GM18507 (cell line): Measurements from ENCODE around the gene MAT2A.
"Not testable (repeated sequence)": the region's sequence is repeated elsewhere in the genome, so short reads cannot be mapped to it uniquely, and the experiment has no call there.

Experiments
- DNase-seq: peaks from one replicate; pipeline ENCODE4 v3.0.0; 2011; ENCODE audit warnings: low read depth; ENCODE audit not compliant: insufficient read length; ENCODE audit errors: extremely low spot score
- FAIRE-seq: peaks from 2 replicates; lab custom pipeline; 2011; peaks lifted over from hg19 to GRCh38; lab: Jason Lieb, UNC

The MAT2A gene

DNA sequence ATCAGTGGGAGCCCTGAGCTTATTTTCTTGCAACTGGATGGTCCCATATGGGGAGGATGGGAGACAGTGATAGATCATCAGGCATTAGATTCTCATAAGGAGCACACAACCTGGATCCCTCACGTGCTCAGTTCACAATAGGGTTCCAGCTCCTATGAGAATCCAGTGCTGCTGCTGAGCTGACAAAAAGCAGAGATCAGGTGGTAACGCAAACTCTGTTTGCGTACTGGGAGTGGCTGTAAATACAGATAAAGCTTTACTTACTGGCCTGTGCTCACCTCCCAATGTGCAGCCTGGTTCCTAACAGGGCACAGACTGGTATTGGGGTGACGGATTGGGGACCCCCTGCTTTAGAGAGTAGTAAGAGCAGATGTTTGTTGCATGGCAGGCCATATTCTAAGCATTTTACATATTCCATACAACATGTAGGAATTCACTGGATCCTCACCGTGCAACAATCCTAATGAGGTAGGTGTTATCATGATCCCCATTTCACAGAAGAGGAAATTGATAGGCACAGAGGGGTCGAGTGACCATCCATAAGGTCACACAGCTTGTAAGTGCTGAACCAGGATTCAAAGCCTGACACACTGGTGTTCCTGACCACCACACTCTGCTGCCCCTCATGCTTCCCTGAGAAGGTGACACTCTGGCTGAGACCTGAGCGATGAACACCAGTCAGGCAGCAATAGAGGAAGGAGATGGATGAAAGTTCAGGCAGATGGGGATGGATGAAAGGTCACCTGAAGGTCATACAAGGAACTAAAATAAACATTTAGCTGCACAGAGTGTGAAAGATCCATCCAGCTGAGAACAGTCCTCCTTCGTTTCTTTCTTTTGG, 15.7 kb upstream of the MAT2A start:
- FAIRE-seq (no peak), DNase-seq (no peak)

DNA sequence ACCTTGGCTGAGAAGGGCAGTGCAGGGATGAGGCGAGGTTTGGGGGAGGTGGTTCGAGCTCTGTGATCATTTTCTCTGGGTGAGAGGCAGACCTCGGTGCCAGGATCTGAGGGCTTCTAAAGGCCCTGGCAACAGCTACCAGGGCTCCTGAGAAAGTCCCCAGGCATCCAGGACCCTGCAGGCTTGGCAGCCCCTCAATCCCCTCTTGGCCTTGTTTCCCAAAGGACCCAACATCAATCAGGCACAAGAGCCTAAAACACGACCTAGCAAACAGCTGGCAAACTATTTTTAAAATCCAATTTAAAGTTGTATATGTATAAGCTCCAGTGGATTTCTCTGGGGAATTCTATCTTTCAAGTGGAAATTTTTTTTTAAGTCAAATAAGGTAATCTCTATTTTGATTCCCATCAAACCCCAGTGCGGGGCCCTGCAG, 15.0 kb upstream of the MAT2A start:
- DNase-seq (no peak), FAIRE-seq (no peak)

DNA sequence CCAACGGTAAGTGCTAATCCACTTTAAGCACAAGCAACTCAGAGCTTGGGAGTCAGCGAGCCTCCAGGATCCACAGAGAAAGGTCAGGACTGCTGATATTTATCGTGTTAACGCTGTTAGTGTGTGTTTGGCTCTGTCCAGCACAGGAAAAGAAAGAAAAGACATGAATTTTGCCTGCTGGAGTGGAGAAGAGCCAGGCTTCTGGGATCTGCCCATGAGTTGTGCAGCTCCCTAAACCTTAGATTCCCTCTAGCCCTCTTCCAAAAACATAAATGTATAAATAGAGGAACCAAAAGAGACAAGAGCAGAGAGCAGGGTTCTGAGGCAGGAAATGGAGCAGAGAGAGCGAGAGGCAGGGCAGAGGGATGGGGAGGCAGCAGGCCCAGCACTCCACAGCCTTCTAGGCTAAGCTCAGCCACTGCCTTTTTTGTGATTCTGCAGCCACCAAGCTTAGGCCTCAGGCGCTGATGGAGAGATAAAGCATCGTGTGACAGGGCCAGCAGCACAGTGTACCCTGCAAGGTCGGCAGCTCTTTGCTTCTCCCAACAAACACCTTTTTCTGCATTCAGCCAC, 14.5 kb upstream of the MAT2A start:
- FAIRE-seq (no peak), DNase-seq (no peak)

DNA sequence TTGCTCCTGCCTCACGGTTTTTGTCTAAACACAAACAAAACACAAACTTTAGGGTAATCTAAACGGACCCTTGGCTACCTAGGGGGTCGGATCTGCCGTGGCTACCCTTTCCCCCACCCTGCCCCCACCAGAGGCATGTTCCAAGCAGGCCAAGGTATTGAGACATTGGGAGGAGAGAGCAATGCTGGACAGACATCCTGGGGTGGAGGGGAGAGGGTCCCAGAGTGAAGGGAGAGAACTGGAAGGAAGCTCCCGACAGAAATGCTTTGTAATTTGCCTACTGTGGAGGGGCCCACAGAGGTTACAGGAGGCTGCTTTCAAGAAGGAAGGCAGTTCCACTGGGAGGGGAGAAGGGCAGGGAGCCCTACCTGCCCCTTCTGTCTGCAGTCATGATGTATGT, 13.9 kb upstream of the MAT2A start:
- DNase-seq = no peak
- FAIRE-seq = no peak

DNA sequence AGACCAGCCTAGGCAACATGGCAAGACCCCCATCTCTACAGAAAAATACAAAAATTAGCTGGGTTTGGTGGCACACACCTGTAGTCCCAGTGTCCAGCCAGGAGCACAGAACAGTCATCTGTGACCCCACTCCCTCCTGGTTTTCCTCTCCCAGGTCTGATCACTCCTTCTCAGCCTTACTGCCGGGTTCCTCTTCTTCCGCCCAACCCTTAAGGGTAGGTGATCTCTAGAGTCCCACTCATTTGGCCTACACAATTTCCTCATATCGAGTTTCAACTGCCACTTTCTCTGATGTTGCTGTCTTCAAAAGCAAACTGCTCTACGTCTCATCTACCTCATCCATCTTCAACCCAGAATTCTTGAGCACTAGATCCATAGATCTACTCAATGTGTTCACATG, 13.4 kb upstream of the MAT2A start:
- DNase-seq (no peak), FAIRE-seq (no peak)

DNA sequence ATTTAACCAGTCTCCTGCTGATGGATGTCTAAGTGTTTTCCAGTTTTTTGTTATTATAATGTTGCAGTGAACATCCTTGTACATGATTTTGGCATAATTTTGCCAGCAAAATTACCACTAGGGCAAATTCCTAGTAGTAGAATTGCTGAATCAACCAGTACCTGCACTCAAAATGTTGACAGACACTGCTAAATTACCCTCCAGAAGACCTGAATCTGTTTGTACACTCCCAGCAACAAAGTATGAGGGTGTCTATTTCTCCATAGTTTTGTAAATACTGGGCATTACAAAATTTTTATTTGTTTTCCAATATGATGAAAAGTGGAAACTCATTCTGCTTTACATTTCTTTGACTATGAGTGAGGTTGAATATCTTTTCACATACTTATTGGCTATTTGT, 11.2 kb upstream of the MAT2A start:
- FAIRE-seq = no peak

DNA sequence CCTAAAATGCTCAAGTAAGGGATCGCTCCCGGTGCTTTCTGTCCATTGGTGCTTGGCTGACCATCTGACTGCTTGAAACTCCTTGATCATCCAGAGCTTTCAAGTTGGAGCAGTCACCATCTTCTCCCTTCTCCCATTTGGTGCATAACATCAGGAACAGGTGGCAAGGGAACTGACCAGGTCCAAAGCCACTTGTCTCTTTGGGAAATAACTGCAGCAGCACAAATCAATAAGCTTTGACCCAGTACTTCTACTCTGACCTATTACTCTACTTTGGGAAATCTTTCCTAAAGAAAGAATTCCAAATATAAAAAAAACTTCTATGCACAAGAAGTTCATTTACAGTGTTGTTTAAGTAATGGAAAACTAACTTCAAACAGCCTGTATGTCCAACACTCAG, 10.6 kb upstream of the MAT2A start:
- FAIRE-seq = no peak

More for the DNA sequence above, 11.2 kb upstream of the MAT2A start:
- no peak for DNase-seq

DNA sequence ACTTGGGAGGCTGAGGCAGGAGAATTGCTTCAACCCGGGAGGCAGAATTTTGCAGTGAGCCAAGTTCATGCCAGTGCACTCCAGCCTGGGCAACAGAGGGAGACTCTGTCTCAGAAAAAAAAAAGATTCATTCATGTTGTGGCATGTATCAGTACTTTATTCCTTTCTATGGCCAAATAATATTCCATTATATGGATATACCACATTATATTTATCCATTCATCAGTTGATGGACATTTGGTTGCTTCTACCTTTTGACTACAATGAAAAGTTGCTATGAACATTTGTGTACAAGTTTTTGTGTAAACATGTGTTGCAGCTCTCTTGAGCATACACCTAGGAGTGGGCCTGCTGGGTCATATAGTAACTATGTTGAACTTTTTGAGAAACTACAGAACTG, 9.2 kb upstream of the MAT2A start:
- DNase-seq (no peak), FAIRE-seq (no peak)

More for the DNA sequence above, 10.6 kb upstream of the MAT2A start:
- no peak for DNase-seq

DNA sequence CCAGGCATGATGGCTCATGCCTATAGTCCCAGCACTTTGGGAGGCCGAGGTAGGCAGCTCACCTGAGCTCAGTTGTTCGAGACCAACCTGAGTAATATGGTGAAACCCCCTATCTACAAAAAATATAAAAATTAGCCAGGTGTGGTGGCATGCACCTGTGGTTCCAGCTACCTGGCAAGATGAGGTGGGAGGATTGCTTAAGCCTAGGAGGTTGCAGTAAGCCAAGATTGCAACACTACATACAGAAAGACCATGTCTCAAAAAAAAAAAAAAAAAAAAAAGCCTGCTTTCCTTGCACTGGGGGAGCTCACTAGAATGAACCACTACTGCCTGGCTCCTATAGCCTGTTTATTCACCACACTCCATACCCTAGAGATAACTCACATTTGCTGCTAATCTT, 7.4 kb upstream of the MAT2A start:
- no peak for DNase-seq
- no peak for FAIRE-seq

DNA sequence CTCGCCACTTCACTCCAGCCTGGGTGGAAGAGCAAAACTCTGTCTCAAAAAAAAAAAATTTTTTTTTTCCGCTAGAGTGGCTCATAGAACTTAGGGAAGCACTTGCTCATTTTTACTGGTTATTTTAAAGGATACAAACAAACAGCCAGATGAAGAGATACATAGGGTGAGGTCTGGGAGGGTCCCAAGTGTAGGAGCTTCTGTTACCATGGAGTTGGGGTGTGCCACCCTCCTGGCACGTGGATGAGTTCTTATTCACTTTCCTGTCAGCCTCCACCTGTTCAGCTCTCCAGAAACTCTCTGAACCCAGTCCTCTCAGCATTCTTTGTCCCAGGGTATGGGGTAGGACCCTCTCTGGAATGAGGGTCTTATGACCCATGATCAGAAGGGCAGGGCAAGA, 4.9 kb upstream of the MAT2A start:
- no peak for FAIRE-seq
- DNase-seq = no peak

DNA sequence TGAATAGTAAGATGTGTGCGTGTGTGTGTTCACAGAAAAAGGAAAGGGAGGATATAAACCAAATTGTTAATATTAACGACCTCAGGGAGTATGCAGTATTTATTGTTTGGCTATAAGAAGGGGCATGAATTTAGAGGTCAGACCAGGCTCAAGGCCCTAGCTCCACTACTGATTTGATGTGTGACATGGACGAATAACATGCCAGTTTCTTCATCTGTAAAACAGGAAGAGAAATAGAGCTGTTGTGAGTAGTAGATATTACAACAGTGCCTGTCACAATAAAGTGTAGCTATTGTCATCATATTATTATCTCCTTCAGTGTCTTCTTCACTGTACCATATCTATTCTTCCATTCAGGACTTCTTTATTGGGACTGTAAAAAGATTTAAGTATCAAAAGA, 4.1 kb upstream of the MAT2A start:
- DNase-seq (no peak), FAIRE-seq (no peak)

DNA sequence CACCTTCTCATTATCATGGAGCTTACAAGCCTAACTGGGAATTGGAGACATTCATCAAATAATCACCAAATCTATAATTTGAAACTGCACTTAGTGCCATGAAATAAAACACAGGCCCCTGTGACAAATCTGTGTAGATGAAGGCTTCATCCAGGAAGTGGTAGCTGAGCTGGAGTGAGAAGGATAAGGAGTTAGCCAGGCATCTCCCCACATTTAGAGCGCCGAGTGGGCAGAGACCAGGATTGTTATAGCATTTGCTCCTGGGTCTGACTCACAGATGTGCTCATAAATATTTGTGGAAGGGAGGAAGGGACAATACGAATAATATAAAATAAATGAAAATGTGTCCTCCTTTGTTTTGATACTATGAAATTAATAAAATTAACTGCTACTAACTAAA, 2.5 kb upstream of the MAT2A start:
- DNase-seq = no peak
- no peak for FAIRE-seq

DNA sequence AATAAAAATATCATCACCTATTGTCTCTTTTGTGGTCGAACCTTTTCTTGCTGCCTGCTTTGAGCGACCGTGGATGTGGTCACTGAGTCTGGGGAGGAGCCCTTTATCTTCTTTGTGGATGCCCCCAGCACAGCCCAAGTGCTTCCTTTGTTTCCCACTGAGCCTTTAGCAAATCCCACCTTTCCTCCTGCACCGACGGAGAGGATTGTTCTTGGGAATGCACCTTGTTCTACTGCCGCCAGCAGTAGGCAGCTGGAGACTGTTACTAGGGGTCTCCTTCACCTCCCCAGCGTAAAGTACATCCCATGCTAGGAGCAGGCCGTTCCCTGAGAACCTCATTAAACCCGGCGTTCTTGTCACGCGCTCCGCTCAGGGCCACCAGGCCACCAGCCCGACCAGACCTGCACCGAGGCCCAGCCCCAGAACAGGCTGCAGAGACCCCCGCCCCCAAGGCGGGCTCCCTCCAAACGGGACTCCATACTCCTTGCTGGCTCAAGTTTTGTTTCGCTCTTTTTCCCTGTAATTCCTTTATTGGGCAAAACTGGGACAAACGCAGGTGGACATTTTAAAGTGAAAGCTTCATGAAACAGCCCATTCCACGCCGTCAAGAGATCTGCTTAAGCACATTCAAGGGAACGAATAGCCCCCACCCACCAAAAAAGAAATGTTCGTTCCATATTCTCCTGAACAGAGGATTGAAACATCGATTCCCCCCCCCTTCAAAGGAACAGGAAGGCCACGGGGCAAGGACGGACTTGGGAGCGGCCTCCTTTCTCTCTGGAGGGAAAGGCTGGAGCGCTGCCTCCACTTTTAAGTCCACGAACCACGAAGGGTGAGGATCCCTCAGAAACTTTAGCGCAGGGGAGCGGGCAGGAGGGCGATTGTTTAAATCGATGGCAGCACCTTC, 1.1 kb upstream of the MAT2A start:
- DNase-seq = no peak
- no peak for FAIRE-seq

DNA sequence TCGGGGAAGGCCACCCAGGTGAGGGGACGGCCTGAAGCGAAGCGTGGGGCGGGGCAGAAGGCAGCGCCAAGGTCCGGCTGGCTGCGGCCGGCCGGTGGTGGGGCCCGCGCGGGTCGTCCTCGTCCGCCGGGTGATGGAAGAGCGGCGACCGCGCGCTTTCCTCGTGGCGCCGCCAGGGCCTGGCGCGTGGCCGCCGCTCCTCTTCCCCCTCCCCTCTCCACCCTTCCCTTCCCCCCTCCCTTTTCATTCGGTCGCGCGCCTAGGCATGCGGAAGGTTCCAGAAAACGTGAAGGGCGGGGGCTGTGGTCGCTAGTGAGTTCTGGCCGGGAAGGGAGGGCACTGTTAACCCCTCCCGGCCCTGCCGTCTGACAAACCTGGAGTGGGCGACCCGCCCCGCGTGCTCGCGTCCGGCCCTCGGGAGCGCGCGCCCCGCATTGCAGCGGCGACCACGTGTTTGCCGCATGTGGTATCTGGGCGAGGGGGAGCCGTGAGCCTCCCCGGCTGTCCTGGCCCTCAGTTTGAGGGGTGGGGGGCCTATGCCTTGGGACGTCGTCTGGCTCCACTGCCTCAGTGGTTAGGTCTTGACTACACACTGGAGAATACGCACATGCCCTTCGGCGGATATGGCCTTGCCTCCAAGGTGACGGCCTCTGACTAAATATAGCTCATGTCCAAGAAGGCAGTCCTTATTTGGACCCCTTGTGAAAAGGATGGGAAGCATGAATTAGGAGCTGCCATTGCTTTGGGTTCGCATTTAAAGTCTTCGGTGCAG, 579 bp downstream of the MAT2A start:
- DNase-seq (no peak), FAIRE-seq (no peak)

DNA sequence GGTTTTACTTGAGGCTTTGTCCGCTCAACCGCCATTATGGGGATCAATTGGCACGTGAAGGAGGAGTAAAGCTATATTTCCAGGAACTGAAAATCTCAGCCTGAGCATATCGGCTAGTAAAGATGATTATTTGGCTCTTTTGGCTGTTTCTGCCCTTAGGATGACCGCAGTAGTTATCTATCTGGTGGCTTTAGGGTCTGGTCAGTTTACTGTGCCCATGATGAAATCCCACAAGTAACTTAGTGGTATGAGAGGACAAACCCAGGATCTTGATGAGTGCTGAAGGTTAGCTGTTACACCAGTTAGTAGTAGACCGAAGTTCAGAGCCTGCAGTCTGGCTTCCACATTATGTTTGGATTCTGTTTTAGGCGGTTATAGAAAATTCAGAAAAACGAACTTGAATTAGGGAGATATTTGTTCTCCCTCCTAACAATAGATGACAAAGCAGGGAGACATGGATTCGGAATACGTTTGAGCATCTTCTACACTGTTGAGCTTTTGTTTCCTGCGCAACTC, 1.2 kb downstream of the MAT2A start:
- no peak for FAIRE-seq
- no peak for DNase-seq

DNA sequence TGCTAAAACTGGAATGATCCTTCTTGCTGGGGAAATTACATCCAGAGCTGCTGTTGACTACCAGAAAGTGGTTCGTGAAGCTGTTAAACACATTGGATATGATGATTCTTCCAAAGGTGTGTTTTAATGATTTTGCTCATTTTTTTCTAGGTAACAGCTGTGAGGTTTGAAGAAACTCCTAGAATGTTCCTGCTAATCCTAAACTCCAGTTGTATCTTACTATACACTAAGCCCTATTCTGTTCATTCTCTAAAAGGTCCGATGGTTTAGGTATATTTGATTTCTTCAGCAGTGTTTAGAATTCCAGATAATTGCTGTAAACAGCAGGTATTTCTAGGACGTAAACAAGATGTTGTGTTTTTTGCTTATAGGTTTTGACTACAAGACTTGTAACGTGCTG, 2.3 kb downstream of the MAT2A start:
- DNase-seq (no peak), FAIRE-seq (no peak)

DNA sequence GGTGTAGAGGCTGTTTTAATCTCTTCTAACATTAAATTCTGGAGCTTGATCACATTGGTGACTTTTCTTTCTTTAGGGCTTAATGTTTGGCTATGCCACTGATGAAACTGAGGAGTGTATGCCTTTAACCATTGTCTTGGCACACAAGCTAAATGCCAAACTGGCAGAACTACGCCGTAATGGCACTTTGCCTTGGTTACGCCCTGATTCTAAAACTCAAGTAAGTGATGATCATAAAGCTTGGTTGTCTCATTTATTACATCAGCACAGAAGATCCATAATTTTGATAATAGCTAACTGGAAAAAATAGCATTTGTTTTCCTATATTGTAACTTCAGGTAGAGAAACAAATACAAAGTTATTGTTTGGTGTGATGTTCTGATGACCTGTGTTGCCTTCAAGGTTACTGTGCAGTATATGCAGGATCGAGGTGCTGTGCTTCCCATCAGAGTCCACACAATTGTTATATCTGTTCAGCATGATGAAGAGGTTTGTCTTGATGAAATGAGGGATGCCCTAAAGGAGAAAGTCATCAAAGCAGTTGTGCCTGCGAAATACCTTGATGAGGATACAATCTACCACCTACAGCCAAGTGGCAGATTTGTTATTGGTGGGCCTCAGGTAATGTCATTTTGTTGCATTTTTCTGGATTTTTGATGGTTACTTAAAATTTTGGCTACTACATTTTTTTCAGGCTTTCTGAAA, 2.9 kb downstream of the MAT2A start:
- no peak for DNase-seq
- no peak for FAIRE-seq

DNA sequence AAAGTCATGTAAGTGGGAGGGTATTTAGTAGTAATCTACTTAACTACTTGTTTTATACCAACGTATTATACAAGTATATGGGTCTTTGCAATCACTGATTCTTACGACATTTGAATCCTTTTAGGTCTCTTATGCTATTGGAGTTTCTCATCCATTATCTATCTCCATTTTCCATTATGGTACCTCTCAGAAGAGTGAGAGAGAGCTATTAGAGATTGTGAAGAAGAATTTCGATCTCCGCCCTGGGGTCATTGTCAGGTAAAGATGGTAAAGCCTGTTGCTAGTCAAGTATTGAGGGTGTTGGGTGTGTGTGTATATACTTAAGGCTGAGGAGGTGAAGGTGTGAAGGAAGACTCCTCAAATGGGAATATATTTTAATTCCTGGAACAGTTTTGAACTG, 3.8 kb downstream of the MAT2A start:
- FAIRE-seq (no peak), DNase-seq (no peak)

DNA sequence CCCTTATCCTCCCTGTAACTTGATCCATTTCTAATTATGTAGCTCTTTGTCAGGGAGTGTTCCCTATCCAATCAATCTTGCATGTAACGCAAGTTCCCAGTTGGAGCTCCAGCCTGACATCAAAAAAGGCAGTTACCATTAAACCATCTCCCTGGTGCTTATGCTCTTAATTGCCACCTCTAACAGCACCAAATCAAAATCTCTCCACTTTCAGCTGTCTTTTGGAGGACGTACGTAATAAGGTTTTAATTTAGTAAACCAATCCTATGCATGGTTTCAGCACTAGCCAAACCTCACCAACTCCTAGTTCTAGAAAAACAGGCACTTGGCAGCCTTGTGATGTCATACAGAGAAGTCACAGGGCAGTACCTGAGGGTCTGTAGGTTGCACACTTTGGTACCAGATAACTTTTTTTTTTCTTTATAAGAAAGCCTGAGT, 5.3 kb downstream of the MAT2A start:
- FAIRE-seq = not testable (repeated sequence)

More for the DNA sequence above, 5.3 kb downstream of the MAT2A start:
- not testable (repeated sequence) for DNase-seq
